K562 (cell line): ENCODE data around the gene HSF2BP. TPM values are rescaled to one million over a fixed set of nuclear protein-coding genes. Genes with fewer than 3 reads are reported as not detected.
A peak's percentile ranks its signal among the peaks of the same experiment; 100 is the strongest.

Experiments used
- ARID2 ChIP-seq: fragments of 450-650 bp; IDR thresholded peaks from 2 replicates; pipeline ENCODE4 v1.6.1; 2017; ENCODE audit warnings: antibody characterized with exemption, mild to moderate bottlenecking
- ELF1 ChIP-seq: fragments of 200-800 bp; sonication (Bioruptor generic); IDR thresholded peaks from 2 replicates; pipeline ENCODE4 v1.6.1; 2016; ENCODE audit warnings: missing genetic modification characterization, missing compliant biosample characterization
- ESRRA ChIP-seq: fragments of 450-650 bp; IDR thresholded peaks from 2 replicates; pipeline ENCODE4 v1.6.1; 2014; ENCODE audit warnings: low read depth, mild to moderate bottlenecking, moderate library complexity, borderline replicate concordance
- MAFG ChIP-seq: fragments of 450-650 bp; conservative IDR thresholded peaks from 2 replicates; pipeline ENCODE4 v1.6.1; 2016; ENCODE audit warnings: missing genetic modification characterization, missing compliant biosample characterization
- MCM7 ChIP-seq, 2 experiments: fragments of 450-650 bp; IDR thresholded peaks; 2 replicates each; pipeline ENCODE4 v1.6.1; 2016 to 2018
- MIER1 ChIP-seq: fragments of 450-650 bp; IDR thresholded peaks from 2 replicates; pipeline ENCODE4 v1.6.1; 2016; ENCODE audit warnings: antibody characterized with exemption, mild to moderate bottlenecking, low read depth
- MYNN ChIP-seq, 2 experiments: sonication (generic); formaldehyde crosslinking in 1 of 2; IDR thresholded peaks; 2 replicates each; pipeline versions ENCODE4 v1.5.0 to v1.6.1; 2016 to 2020; ENCODE audit warnings: antibody characterized with exemption in 1 of 2, missing genetic modification reagents in 1 of 2
- NFIX ChIP-seq: fragments of 250-450 bp; sonication (Bioruptor Pico); IDR thresholded peaks from 2 replicates; pipeline ENCODE4 v1.4.0; 2020; ENCODE audit warnings: low read depth, mild to moderate bottlenecking, moderate library complexity
- NFRKB ChIP-seq: fragments of 450-650 bp; IDR thresholded peaks from 2 replicates; pipeline ENCODE4 v1.6.1; 2016; ENCODE audit warnings: low read depth
- NR3C1 ChIP-seq: sonication (generic); formaldehyde crosslinking; IDR thresholded peaks from 2 replicates; pipeline ENCODE4 v1.8.1; 2022; ENCODE audit warnings: missing genetic modification reagents
- NRF1 ChIP-seq, 2 experiments: fragments of 450-650 bp; IDR thresholded peaks in 1 of 2; conservative IDR thresholded peaks in 1 of 2; 2 replicates each; pipeline ENCODE4 v1.6.1; 2014; ENCODE audit warnings: mild to moderate bottlenecking in 2 of 2
- RBBP5 ChIP-seq: fragments of 200-600 bp; sonication (generic); IDR thresholded peaks from 2 replicates; pipeline ENCODE4 v1.6.1; 2012; ENCODE audit warnings: borderline replicate concordance, mild to moderate bottlenecking, low read length, control low read depth, inconsistent platforms; ENCODE audit not compliant: insufficient read depth, poor library complexity, severe bottlenecking
- SNAPC5 ChIP-seq: fragments of 250-450 bp; sonication (Bioruptor Pico); IDR thresholded peaks from 2 replicates; pipeline ENCODE4 v1.8.0; 2021; ENCODE audit warnings: moderate library complexity, mild to moderate bottlenecking, inconsistent platforms
- SNIP1 ChIP-seq: fragments of 450-650 bp; IDR thresholded peaks from 2 replicates; pipeline ENCODE4 v1.7.1; 2017; ENCODE audit warnings: low read depth, mild to moderate bottlenecking
- STAG1 ChIP-seq: sonication (generic); formaldehyde crosslinking; IDR thresholded peaks from 2 replicates; pipeline ENCODE4 v1.5.0; 2020; ENCODE audit warnings: missing genetic modification reagents, borderline replicate concordance
- USF1 ChIP-seq: sonication (generic); formaldehyde crosslinking; IDR thresholded peaks from 2 replicates; pipeline ENCODE4 v1.9.0; 2022; ENCODE audit warnings: mild to moderate bottlenecking, missing genetic modification reagents
- WHSC1 ChIP-seq: IDR thresholded peaks from one replicate; pipeline ENCODE4 v1.6.1; 2012; ENCODE audit warnings: low read length, control low read depth, inconsistent platforms
- XRCC5 ChIP-seq: fragments of 200-400 bp; formaldehyde crosslinking; IDR thresholded peaks from 2 replicates; pipeline ENCODE4 v1.6.1; 2017; ENCODE audit warnings: low read depth, mild to moderate bottlenecking, low read length
- ZNF217 ChIP-seq: sonication (generic); formaldehyde crosslinking; IDR thresholded peaks from 2 replicates; pipeline ENCODE4 v1.8.0; 2022; ENCODE audit warnings: mild to moderate bottlenecking, missing genetic modification reagents
- ZNF282 ChIP-seq: sonication (generic); formaldehyde crosslinking; IDR thresholded peaks from 2 replicates; pipeline ENCODE4 v1.8.1; 2023; ENCODE audit warnings: missing genetic modification reagents
- ZNF589 ChIP-seq: fragments of 200-800 bp; sonication (Bioruptor generic); IDR thresholded peaks from 2 replicates; pipeline ENCODE4 v1.6.1; 2016; ENCODE audit warnings: low read depth, missing genetic modification characterization, missing compliant biosample characterization
- ZNF696 ChIP-seq: fragments of 250-450 bp; sonication (Bioruptor Pico); conservative IDR thresholded peaks from 2 replicates; pipeline ENCODE4 v1.4.0; 2020; ENCODE audit warnings: mild to moderate bottlenecking, moderate library complexity
- polyA plus RNA-seq, 8 experiments: library from polyadenylated mRNA; depleted of rRNA in 4 of 8; stranded (reverse) in 5 of 8; unstranded in 3 of 8; fragments of >200 nt; fragmentation: Nextera tagmentation in 2 of 8; fragmentation: Illumina TruSeq in 1 of 8; extraction: Ambion mirVana in 2 of 8; extraction: Trizol in 1 of 8; gene quantifications; 2 replicates each; pipeline versions ENCODE4 v1.2.1 to v1.2.3, GENCODE V29; 2011 to 2014; ENCODE audit warnings: inconsistent platforms in 1 of 8, missing spikeins in 1 of 8
- total RNA-seq, 7 experiments: library from RNA; depleted of rRNA in 6 of 7; stranded (reverse); fragments of >200 nt in 6 of 7; fragmentation: Illumina TruSeq in 2 of 7; extraction: Trizol in 2 of 7; gene quantifications; 2 replicates each; pipeline versions ENCODE4 v1.2.1 to v1.2.3, GENCODE V29; 2011 to 2021; ENCODE audit warnings: low replicate concordance in 1 of 7
- TF ChIP-seq, protein P1 (sequence below): fragments of 450-650 bp; IDR thresholded peaks from 2 replicates; pipeline ENCODE4 v1.6.1; 2016
- TF ChIP-seq, protein P2 (sequence below): fragments of 450-650 bp; IDR thresholded peaks from 2 replicates; pipeline ENCODE4 v1.6.1; 2017; ENCODE audit warnings: antibody characterized with exemption
- TF ChIP-seq, protein P3 (sequence below): sonication (generic); formaldehyde crosslinking; IDR thresholded peaks from 2 replicates; pipeline ENCODE4 v1.9.0; 2022; ENCODE audit warnings: mild to moderate bottlenecking, missing genetic modification reagents
- TF ChIP-seq, protein P4 (sequence below): fragments of 250-450 bp; sonication (Bioruptor Pico); IDR thresholded peaks from 2 replicates; pipeline ENCODE4 v1.8.0; 2022; ENCODE audit warnings: moderate library complexity, mild to moderate bottlenecking, inconsistent platforms

Gene HSF2BP
- total and polyA plus RNA-seq, 9 of the 15 experiments (the other 6 are each of a cell fraction or from before 2014, with no cell fraction given) = 0.04 to 0.57 (median 0.20) TPM; not detected in 2

- TF ChIP-seq XRCC5 = no peak
- no peak for TF ChIP-seq ZNF282
- TF ChIP-seq MCM7 (IDR thresholded peaks at IDR 0.05) = no peak
- no peak for TF ChIP-seq ELF1 (tag)
- no peak for TF ChIP-seq ESRRA
- TF ChIP-seq MYNN (IDR thresholded peaks at IDR 0.05) = no peak
- no peak for TF ChIP-seq MYNN (CRISPR knock-in tag; IDR thresholded peaks at IDR 0.05)
- no peak for TF ChIP-seq SNAPC5 (CRISPR knock-in tag)
- no peak for TF ChIP-seq NFRKB
- TF ChIP-seq SNIP1 = no peak
- no peak for TF ChIP-seq ZNF589 (CRISPR knock-in tag)
- TF ChIP-seq ZNF217 (CRISPR knock-in tag) = no peak
- TF ChIP-seq, protein P1, sequence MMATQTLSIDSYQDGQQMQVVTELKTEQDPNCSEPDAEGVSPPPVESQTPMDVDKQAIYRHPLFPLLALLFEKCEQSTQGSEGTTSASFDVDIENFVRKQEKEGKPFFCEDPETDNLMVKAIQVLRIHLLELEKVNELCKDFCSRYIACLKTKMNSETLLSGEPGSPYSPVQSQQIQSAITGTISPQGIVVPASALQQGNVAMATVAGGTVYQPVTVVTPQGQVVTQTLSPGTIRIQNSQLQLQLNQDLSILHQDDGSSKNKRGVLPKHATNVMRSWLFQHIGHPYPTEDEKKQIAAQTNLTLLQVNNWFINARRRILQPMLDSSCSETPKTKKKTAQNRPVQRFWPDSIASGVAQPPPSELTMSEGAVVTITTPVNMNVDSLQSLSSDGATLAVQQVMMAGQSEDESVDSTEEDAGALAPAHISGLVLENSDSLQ = peak; percentile 35; the same call in 1 of the 2 replicates
- peak; percentile 78 for TF ChIP-seq ARID2
- TF ChIP-seq NFIX (CRISPR knock-in tag) = no peak
- no peak for TF ChIP-seq RBBP5
- peak; percentile 43; the same call in 1 of the 2 replicates for TF ChIP-seq STAG1
- no peak for TF ChIP-seq ZNF696
- no peak for TF ChIP-seq NR3C1 (CRISPR knock-in tag)
- TF ChIP-seq USF1 = no peak
- TF ChIP-seq, protein P2, sequence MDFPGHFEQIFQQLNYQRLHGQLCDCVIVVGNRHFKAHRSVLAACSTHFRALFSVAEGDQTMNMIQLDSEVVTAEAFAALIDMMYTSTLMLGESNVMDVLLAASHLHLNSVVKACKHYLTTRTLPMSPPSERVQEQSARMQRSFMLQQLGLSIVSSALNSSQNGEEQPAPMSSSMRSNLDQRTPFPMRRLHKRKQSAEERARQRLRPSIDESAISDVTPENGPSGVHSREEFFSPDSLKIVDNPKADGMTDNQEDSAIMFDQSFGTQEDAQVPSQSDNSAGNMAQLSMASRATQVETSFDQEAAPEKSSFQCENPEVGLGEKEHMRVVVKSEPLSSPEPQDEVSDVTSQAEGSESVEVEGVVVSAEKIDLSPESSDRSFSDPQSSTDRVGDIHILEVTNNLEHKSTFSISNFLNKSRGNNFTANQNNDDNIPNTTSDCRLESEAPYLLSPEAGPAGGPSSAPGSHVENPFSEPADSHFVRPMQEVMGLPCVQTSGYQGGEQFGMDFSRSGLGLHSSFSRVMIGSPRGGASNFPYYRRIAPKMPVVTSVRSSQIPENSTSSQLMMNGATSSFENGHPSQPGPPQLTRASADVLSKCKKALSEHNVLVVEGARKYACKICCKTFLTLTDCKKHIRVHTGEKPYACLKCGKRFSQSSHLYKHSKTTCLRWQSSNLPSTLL = no peak
- TF ChIP-seq, protein P3, sequence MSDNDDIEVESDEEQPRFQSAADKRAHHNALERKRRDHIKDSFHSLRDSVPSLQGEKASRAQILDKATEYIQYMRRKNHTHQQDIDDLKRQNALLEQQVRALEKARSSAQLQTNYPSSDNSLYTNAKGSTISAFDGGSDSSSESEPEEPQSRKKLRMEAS (CRISPR knock-in tag) = no peak
- TF ChIP-seq NRF1 (conservative IDR thresholded peaks at IDR 0.05 in 1 of 2, IDR thresholded peaks at IDR 0.05 in 1 of 2) = no peak
- no peak for TF ChIP-seq MIER1
- no peak for TF ChIP-seq MAFG (tag)
- TF ChIP-seq WHSC1 = no peak
- TF ChIP-seq, protein P4, sequence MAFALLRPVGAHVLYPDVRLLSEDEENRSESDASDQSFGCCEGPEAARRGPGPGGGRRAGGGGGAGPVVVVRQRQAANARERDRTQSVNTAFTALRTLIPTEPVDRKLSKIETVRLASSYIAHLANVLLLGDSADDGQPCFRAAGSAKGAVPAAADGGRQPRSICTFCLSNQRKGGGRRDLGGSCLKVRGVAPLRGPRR (CRISPR knock-in tag) = no peak
Observed at GRCh38 chr21:43645136-43645891, 14.0 kb downstream of the HSF2BP start (continued).
